Germinal center (tissue), 1 donor: ENCODE data around the gene DIAPH2.

ENCODE experiments used
- DNase-seq: peaks from one replicate; pipeline ENCODE4 v3.0.0; 2012; ENCODE audit warnings: mixed read lengths, low spot score

The DIAPH2 gene

GRCh38 chrX:97587171-97587570 lies 902.5 kb downstream of the DIAPH2 start:
- DNase-seq = no peak

GRCh38 chrX:97594646-97595224 lies 910.1 kb downstream of the DIAPH2 start:
- no peak for DNase-seq

GRCh38 chrX:97597954-97598353 lies 913.3 kb downstream of the DIAPH2 start:
- DNase-seq = no peak

- no peak for DNase-seq
Observed at GRCh38 chrX:97602465-97603258, 918.0 kb downstream of the DIAPH2 start.

GRCh38 chrX:97605271-97605670 lies 920.6 kb downstream of the DIAPH2 start:
- no peak for DNase-seq

- DNase-seq = no peak
Observed at GRCh38 chrX:97609357-97609756, 924.7 kb downstream of the DIAPH2 start.

GRCh38 chrX:97609938-97610337 lies 925.3 kb downstream of the DIAPH2 start:
- DNase-seq = no peak

GRCh38 chrX:97616883-97617530 lies 932.4 kb downstream of the DIAPH2 start:
- DNase-seq = no peak

GRCh38 chrX:97619499-97619898 lies 934.9 kb downstream of the DIAPH2 start:
- DNase-seq = no peak

- no peak for DNase-seq
Observed at GRCh38 chrX:97622111-97622510, 937.5 kb downstream of the DIAPH2 start.

GRCh38 chrX:97628326-97628725 lies 943.7 kb downstream of the DIAPH2 start:
- DNase-seq = no peak

GRCh38 chrX:97628807-97629596 lies 944.4 kb downstream of the DIAPH2 start:
- DNase-seq = no peak

- no peak for DNase-seq
Observed at GRCh38 chrX:97629597-97629985, 944.9 kb downstream of the DIAPH2 start.

GRCh38 chrX:97633798-97634197 lies 949.2 kb downstream of the DIAPH2 start:
- DNase-seq = no peak

- DNase-seq = no peak
Observed at GRCh38 chrX:97636473-97637140, 952.0 kb downstream of the DIAPH2 start.

GRCh38 chrX:97637289-97637688 lies 952.6 kb downstream of the DIAPH2 start:
- no peak for DNase-seq

- DNase-seq = no peak
Observed at GRCh38 chrX:97638621-97639020, 954.0 kb downstream of the DIAPH2 start.

- no peak for DNase-seq
Observed at GRCh38 chrX:97639526-97639925, 954.9 kb downstream of the DIAPH2 start.
